HepG2 (cell line): Measurements from ENCODE around the gene RAN. TPM values are rescaled to one million over a fixed set of nuclear protein-coding genes. Genes with fewer than 3 reads are reported as not detected.

Experiments used
- CREBL2 ChIP-seq: sonication (generic); formaldehyde crosslinking; IDR thresholded peaks from 2 replicates; pipeline ENCODE4 v1.8.1; 2023; ENCODE audit warnings: missing genetic modification reagents, mild to moderate bottlenecking, borderline replicate concordance
- MED8 ChIP-seq: sonication (generic); formaldehyde crosslinking; IDR thresholded peaks from 2 replicates; pipeline ENCODE4 v1.8.1; 2023; ENCODE audit warnings: mild to moderate bottlenecking, missing genetic modification reagents; ENCODE audit not compliant: insufficient replicate concordance
- NKX3-1 ChIP-seq: sonication (generic); formaldehyde crosslinking; IDR thresholded peaks from 2 replicates; pipeline ENCODE4 v1.5.0; 2020; ENCODE audit warnings: missing genetic modification reagents
- NRL ChIP-seq: sonication (generic); formaldehyde crosslinking; IDR thresholded peaks from 2 replicates; pipeline ENCODE4 v1.5.0; 2020; ENCODE audit warnings: missing genetic modification reagents, mild to moderate bottlenecking, moderate library complexity, borderline replicate concordance
- PRMT3 ChIP-seq: sonication (generic); formaldehyde crosslinking; IDR thresholded peaks from 2 replicates; pipeline ENCODE4 v1.8.1; 2022; ENCODE audit warnings: low read depth, mild to moderate bottlenecking, moderate library complexity, missing genetic modification reagents, borderline replicate concordance
- SMAD9 ChIP-seq: sonication (generic); formaldehyde crosslinking; IDR thresholded peaks from 2 replicates; pipeline ENCODE4 v1.5.1; 2020; ENCODE audit warnings: mild to moderate bottlenecking, missing genetic modification reagents
- ZBTB25 ChIP-seq: IDR thresholded peaks from 2 replicates; pipeline ENCODE4 v1.6.1; 2018; ENCODE audit warnings: missing genetic modification reagents
- ZFY ChIP-seq: sonication (generic); formaldehyde crosslinking; IDR thresholded peaks from 2 replicates; pipeline ENCODE4 v1.4.0; 2020; ENCODE audit warnings: missing genetic modification reagents
- ZHX2 ChIP-seq, 2 experiments: sonication (generic) in 1 of 2; formaldehyde crosslinking in 1 of 2; IDR thresholded peaks; 2 replicates each; pipeline versions ENCODE4 v1.6.1 to v1.9.0; 2014 to 2022; ENCODE audit warnings: antibody characterized with exemption in 1 of 2, borderline replicate concordance in 1 of 2, inconsistent platforms in 1 of 2, low read depth in 1 of 2, missing genetic modification reagents in 1 of 2
- ZNF160 ChIP-seq: sonication (generic); formaldehyde crosslinking; IDR thresholded peaks from 2 replicates; pipeline ENCODE4 v1.8.0; 2022; ENCODE audit warnings: mild to moderate bottlenecking, inconsistent platforms, missing genetic modification reagents
- ZNF468 ChIP-seq: sonication (generic); formaldehyde crosslinking; IDR thresholded peaks from 2 replicates; pipeline ENCODE4 v1.8.0; 2022; ENCODE audit warnings: mild to moderate bottlenecking, moderate library complexity, missing genetic modification reagents
- ZNF614 ChIP-seq: IDR thresholded peaks from 2 replicates; pipeline ENCODE4 v1.6.1; 2018; ENCODE audit warnings: missing biosample characterization, missing genetic modification reagents, inconsistent platforms, borderline replicate concordance
- ZNF720 ChIP-seq: sonication (generic); formaldehyde crosslinking; IDR thresholded peaks from 2 replicates; pipeline ENCODE4 v1.4.0; 2020; ENCODE audit warnings: missing genetic modification reagents
- ZNF792 ChIP-seq: IDR thresholded peaks from 2 replicates; pipeline ENCODE4 v1.6.1; 2016
- polyA plus RNA-seq, 8 experiments: library from polyadenylated mRNA; depleted of rRNA in 3 of 8; stranded (reverse) in 7 of 8; unstranded in 1 of 8; fragments of >200 nt; fragmentation: Illumina TruSeq in 4 of 8; extraction: Trizol in 4 of 8; gene quantifications; 2 replicates each; pipeline versions ENCODE4 v1.2.1 to v1.2.3, GENCODE V29; 2011 to 2016; ENCODE audit warnings: low read depth in 4 of 8, missing spikeins in 1 of 8, mixed read lengths in 1 of 8; ENCODE audit not compliant: insufficient read depth in 1 of 8
- total RNA-seq, 5 experiments: library from RNA; depleted of rRNA; stranded (reverse); fragments of >200 nt; fragmentation: Illumina TruSeq; extraction: Trizol; gene quantifications; 2 replicates each; pipeline ENCODE4 v1.2.3, GENCODE V29; 2016; ENCODE audit warnings: low read depth in 1 of 5
- TF ChIP-seq, protein P1 (sequence below): sonication (generic); formaldehyde crosslinking; IDR thresholded peaks from 2 replicates; pipeline ENCODE4 v1.5.0; 2020; ENCODE audit warnings: missing genetic modification reagents, mild to moderate bottlenecking, borderline replicate concordance
- TF ChIP-seq, protein P2 (sequence below): sonication (generic); formaldehyde crosslinking; IDR thresholded peaks from 2 replicates; pipeline ENCODE4 v1.8.0; 2022; ENCODE audit warnings: missing genetic modification reagents, mild to moderate bottlenecking, borderline replicate concordance
- TF ChIP-seq, protein P3 (sequence below): IDR thresholded peaks from 2 replicates; pipeline ENCODE4 v1.6.1; 2018; ENCODE audit warnings: missing genetic modification reagents, mild to moderate bottlenecking, missing compliant biosample characterization

Gene RAN
- total and polyA plus RNA-seq, 2 of the 13 experiments (the other 11 are each of a cell fraction or from before 2014, with no cell fraction given): 1,335 to 1,630 TPM

DNA sequence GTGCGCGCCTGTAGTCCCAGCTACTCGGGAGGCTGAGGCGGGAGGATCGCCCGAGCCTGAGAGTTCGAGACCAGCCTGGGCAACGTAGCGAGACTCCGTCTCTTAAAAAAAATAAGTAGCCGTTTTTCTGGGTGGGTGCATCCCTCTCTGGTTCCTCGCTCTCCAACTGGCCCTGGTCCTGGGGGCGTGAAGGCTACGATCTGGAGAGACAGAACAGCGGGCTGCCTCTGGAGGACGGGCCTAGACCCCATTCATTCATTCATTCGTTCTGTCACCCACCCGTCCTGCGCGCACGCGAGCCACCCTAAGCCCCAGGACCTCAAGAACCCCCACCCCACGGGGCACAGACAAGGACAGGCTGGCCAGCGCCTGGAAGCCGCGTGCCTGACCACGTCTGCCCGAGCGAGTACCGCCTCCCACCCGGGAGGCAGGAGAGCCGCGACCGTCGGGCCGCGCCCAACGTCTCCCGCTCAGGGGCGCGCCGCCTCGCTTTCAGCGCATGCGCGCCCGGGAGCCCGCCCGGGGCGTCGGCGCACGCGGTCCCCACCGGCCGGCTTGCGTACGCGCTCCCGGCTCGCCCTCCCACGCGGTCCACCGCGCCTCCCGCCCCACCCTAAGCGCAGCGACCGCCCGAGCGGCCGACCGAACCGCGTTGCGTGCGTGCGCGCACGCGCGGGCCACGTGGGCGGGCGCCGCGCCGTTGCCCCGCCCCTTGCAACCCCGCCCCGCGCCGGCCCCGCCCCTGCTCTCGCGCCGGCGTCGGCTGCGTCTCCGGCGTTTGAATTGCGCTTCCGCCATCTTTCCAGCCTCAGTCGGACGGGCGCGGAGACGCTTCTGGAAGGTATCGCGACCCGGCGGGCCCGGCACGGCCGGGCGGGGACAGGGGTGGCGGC is at the start of gene RAN (continued):
- TF ChIP-seq ZNF614: no peak
- no peak for TF ChIP-seq CREBL2
- no peak for TF ChIP-seq SMAD9
- no peak; the same call in 1 of the 2 replicates for TF ChIP-seq ZNF160 (CRISPR knock-in tag)
- TF ChIP-seq ZHX2 (IDR thresholded peaks at IDR 0.05; ENCODE audit: low read depth): no peak
- peak; percentile 96; the same call in 1 of the 2 replicates for TF ChIP-seq ZHX2 (CRISPR knock-in tag; IDR thresholded peaks at IDR 0.05; ENCODE audit: borderline replicate concordance)
- peak; percentile 85 for TF ChIP-seq NKX3-1 (CRISPR knock-in tag)
- TF ChIP-seq, protein P1, sequence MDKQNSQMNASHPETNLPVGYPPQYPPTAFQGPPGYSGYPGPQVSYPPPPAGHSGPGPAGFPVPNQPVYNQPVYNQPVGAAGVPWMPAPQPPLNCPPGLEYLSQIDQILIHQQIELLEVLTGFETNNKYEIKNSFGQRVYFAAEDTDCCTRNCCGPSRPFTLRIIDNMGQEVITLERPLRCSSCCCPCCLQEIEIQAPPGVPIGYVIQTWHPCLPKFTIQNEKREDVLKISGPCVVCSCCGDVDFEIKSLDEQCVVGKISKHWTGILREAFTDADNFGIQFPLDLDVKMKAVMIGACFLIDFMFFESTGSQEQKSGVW (CRISPR knock-in tag): no peak
- TF ChIP-seq ZNF468: no peak
- TF ChIP-seq PRMT3: no peak; the same call in 1 of the 2 replicates
- TF ChIP-seq ZNF792 (CRISPR knock-in tag): 0 out of 2 replicates have a peak, but pooled peaks have one; percentile 44
- no peak; the same call in 1 of the 2 replicates for TF ChIP-seq NRL (CRISPR knock-in tag)
- TF ChIP-seq ZFY (CRISPR knock-in tag): peak; percentile 76
- TF ChIP-seq, protein P2, sequence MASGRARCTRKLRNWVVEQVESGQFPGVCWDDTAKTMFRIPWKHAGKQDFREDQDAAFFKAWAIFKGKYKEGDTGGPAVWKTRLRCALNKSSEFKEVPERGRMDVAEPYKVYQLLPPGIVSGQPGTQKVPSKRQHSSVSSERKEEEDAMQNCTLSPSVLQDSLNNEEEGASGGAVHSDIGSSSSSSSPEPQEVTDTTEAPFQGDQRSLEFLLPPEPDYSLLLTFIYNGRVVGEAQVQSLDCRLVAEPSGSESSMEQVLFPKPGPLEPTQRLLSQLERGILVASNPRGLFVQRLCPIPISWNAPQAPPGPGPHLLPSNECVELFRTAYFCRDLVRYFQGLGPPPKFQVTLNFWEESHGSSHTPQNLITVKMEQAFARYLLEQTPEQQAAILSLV: peak; percentile 36; the same call in 1 of the 2 replicates
- TF ChIP-seq ZBTB25 (CRISPR knock-in tag): no peak
- no peak for TF ChIP-seq MED8 (CRISPR knock-in tag)
- TF ChIP-seq, protein P3, sequence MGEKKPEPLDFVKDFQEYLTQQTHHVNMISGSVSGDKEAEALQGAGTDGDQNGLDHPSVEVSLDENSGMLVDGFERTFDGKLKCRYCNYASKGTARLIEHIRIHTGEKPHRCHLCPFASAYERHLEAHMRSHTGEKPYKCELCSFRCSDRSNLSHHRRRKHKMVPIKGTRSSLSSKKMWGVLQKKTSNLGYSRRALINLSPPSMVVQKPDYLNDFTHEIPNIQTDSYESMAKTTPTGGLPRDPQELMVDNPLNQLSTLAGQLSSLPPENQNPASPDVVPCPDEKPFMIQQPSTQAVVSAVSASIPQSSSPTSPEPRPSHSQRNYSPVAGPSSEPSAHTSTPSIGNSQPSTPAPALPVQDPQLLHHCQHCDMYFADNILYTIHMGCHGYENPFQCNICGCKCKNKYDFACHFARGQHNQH: peak; percentile 32; the same call in 1 of the 2 replicates
- TF ChIP-seq ZNF720 (CRISPR knock-in tag): no peak
